Prostate gland (tissue), 2 donors: ENCODE data around the gene RALGPS1.

Source experiments
- CTCF ChIP-seq, 4 experiments: fragments of 200-600 bp in 2 of 4; fragments of 450-650 bp in 2 of 4; sonication (generic) in 2 of 4; IDR thresholded peaks; 1 replicate in 3 of 4; 2 replicates in 1 of 4; pipeline ENCODE4 v1.5.1; 2016 to 2019; ENCODE audit warnings: antibody characterized with exemption in 4 of 4, mild to moderate bottlenecking in 2 of 4, moderate library complexity in 2 of 4
- POLR2A ChIP-seq: fragments of 450-650 bp; IDR thresholded peaks from one replicate; pipeline ENCODE4 v1.6.1; 2016; ENCODE audit warnings: antibody characterized with exemption, mild to moderate bottlenecking
- POLR2AphosphoS5 ChIP-seq: sonication (generic); formaldehyde crosslinking; IDR thresholded peaks from one replicate; pipeline ENCODE4 v1.6.1; 2017; ENCODE audit warnings: antibody characterized with exemption

GRCh38 chr9:127195976-127196825 is 281.6 kb downstream of the RALGPS1 start:
- TF ChIP-seq CTCF (IDR thresholded peaks at IDR 0.05): no peak
- TF ChIP-seq POLR2A: no peak
- TF ChIP-seq POLR2AphosphoS5: no peak
